Uterus (tissue), 4 donors: Measurements from ENCODE around the gene TADA2B. TPM values are rescaled to one million over a fixed set of nuclear protein-coding genes. Genes with fewer than 3 reads are reported as not detected.

Experiments
- DNase-seq, 2 donors: peaks; one replicate each; pipeline ENCODE4 v3.0.0-alpha.2; 2019 to 2020
- H3K27ac ChIP-seq, 2 donors: fragments of 200-600 bp; sonication (generic); 1 replicate in 1 of 2; 2 replicates in 1 of 2; pipeline ENCODE4 v1.5.1; 2016 to 2018
- H3K27me3 ChIP-seq, 2 donors: fragments of 200-600 bp; sonication (generic); one replicate each; pipeline ENCODE4 v1.5.1; 2018 to 2019; ENCODE audit warnings: control low read depth in 1 of 2
- H3K36me3 ChIP-seq, 2 donors: fragments of 200-600 bp; sonication (generic); one replicate each; pipeline ENCODE4 v1.5.1; 2019; ENCODE audit warnings: control low read depth in 1 of 2
- H3K4me1 ChIP-seq, 2 donors: fragments of 200-600 bp; sonication (generic); one replicate each; pipeline ENCODE4 v1.5.1; 2018 to 2019; ENCODE audit warnings: control low read depth in 1 of 2
- H3K4me3 ChIP-seq, 2 donors: fragments of 200-600 bp; sonication (generic); 1 replicate in 1 of 2; 2 replicates in 1 of 2; pipeline ENCODE4 v1.5.1; 2018 to 2019; ENCODE audit warnings: mild to moderate bottlenecking in 1 of 2
- H3K9me3 ChIP-seq, 2 donors: fragments of 200-600 bp; sonication (generic); one replicate each; pipeline ENCODE4 v1.5.1; 2019; ENCODE audit warnings: control low read depth in 1 of 2
- CTCF ChIP-seq, 4 experiments: fragments of 200-600 bp in 2 of 4; fragments of 450-650 bp in 2 of 4; sonication (generic) in 2 of 4; IDR thresholded peaks; one replicate each; pipeline ENCODE4 v1.5.1; 2016 to 2019; ENCODE audit warnings: antibody characterized with exemption in 4 of 4, mild to moderate bottlenecking in 2 of 4, moderate library complexity in 1 of 4
- POLR2A ChIP-seq, 2 donors: fragments of 450-650 bp; IDR thresholded peaks; one replicate each; pipeline ENCODE4 v1.6.1; 2016; ENCODE audit warnings: antibody characterized with exemption in 2 of 2, mild to moderate bottlenecking in 1 of 2, moderate library complexity in 1 of 2
- intact Hi-C: fragments of 100-400 bp; cut with DNase I; formaldehyde crosslinking; loops from one replicate; pipeline ENCODE4 v1.15.1; 2023; ENCODE audit warnings: low total_unique reads
- total RNA-seq, 4 donors: library from RNA; depleted of rRNA in 3 of 4; stranded (reverse); fragments of >200 nt in 3 of 4; gene quantifications; one replicate each; pipeline versions ENCODE4 v1.1.0 to v1.2.4, GENCODE V29; 2014 to 2023
- donor health status: DM: yes; HTN: yes; CAD: no.

Gene TADA2B
- total RNA-seq, 4 donors from 2014 or later, result 14.1 to 24.0 (median 21.1) TPM

GRCh38 chr4:7055111-7055989 lies 12.2 kb downstream of the TADA2B start:
- TF ChIP-seq CTCF (IDR thresholded peaks at IDR 0.05) (no peak), POLR2A (IDR thresholded peaks at IDR 0.05) (no peak)
- intact Hi-C loops, result no loop called here
- Histone ChIP-seq H3K27ac (no peak overlapping the region), H3K9me3 (no peaks in the 10 kb centered on the region), H3K4me3 (no peak overlapping the region), H3K36me3 (no peaks in the 10 kb centered on the region), H3K27me3 (no peaks in the 10 kb centered on the region), H3K4me1 (peaks cover 0 to 11% of the 10 kb centered on the region in 2 donors)
- no peak for DNase-seq

GRCh38 chr4:7055990-7056325 lies 12.8 kb downstream of the TADA2B start:
- TF ChIP-seq CTCF (IDR thresholded peaks at IDR 0.05), result no peak
- TF ChIP-seq POLR2A (IDR thresholded peaks at IDR 0.05), result no peak
- Histone ChIP-seq H3K36me3 (no peaks in the 10 kb centered on the region), H3K27ac (no peak overlapping the region), H3K9me3 (no peaks in the 10 kb centered on the region), H3K27me3 (no peaks in the 10 kb centered on the region), H3K4me3 (no peak overlapping the region), H3K4me1 (peaks cover 0 to 7% of the 10 kb centered on the region in 2 donors)
- DNase-seq, result no peak
- intact Hi-C loops, result no loop called here

- Histone ChIP-seq H3K4me3 (no peak overlapping the region), H3K36me3 (no peaks in the 10 kb centered on the region), H3K27me3 (no peaks in the 10 kb centered on the region), H3K4me1 (no peaks in the 10 kb centered on the region), H3K27ac (no peak overlapping the region), H3K9me3 (no peaks in the 10 kb centered on the region)
- no peak for DNase-seq
- intact Hi-C loops, result no loop called here
- TF ChIP-seq POLR2A (IDR thresholded peaks at IDR 0.05), result no peak
- TF ChIP-seq CTCF (IDR thresholded peaks at IDR 0.05), result no peak
These were observed 15.6 kb downstream of the TADA2B start for GRCh38 chr4:7058792-7059191.

- Histone ChIP-seq H3K27ac (no peak overlapping the region), H3K36me3 (no peaks in the 10 kb centered on the region), H3K4me1 (no peaks in the 10 kb centered on the region), H3K9me3 (no peaks in the 10 kb centered on the region), H3K4me3 (no peak overlapping the region), H3K27me3 (no peaks in the 10 kb centered on the region)
- DNase-seq, result no peak
- TF ChIP-seq POLR2A (IDR thresholded peaks at IDR 0.05), result no peak
- TF ChIP-seq CTCF (IDR thresholded peaks at IDR 0.05), result no peak
- intact Hi-C loops, result no loop called here
These were observed 16.5 kb downstream of the TADA2B start for GRCh38 chr4:7059662-7060061.

- H3K36me3 ChIP-seq, result no peaks in the 10 kb centered on the region
- no peak overlapping the region for H3K4me3 ChIP-seq
- H3K27me3 ChIP-seq, result no peaks in the 10 kb centered on the region
- DNase-seq, result no peak
- no peaks in the 10 kb centered on the region for H3K4me1 ChIP-seq
- no peaks in the 10 kb centered on the region for H3K9me3 ChIP-seq
- no peak for TF ChIP-seq CTCF (IDR thresholded peaks at IDR 0.05)
- TF ChIP-seq POLR2A (IDR thresholded peaks at IDR 0.05), result no peak
- no peak overlapping the region for H3K27ac ChIP-seq
- intact Hi-C loops, result no loop called here
These were observed 17.4 kb downstream of the TADA2B start for GRCh38 chr4:7060346-7061150.
